ENCODE data around the gene SNAPIN.

DNA sequence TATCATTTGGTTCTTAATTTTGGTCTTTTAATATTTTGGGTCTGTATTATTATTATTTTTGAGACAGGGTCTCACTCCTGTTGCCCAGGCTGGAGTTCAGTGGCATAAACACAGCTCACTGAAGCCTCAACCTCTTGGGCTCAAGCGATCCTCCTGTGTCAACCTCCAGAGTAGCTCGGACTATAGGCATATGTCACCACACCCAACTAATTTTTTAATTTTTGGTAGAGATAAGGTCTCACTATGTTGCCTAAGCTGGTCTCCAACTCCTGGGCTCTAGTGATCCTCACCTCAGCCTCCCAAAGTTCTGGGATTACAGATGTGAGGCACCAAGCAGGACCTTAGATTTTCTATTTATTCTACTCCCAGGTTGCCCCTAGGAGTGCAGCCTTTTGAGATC lies 15.0 kb downstream of the SNAPIN start:
- TF ChIP-seq CREB1 (CRISPR knock-in tag; IDR thresholded peaks at IDR 0.05) (no peak), TCF7 (CRISPR knock-in tag; IDR thresholded peaks at IDR 0.05; ENCODE audit: low read depth) (no peak), ESRRA (CRISPR knock-in tag; IDR thresholded peaks at IDR 0.05; ENCODE audit: borderline replicate concordance) (no peak), GRHL2 (CRISPR knock-in tag; IDR thresholded peaks at IDR 0.05; ENCODE audit: insufficient replicate concordance, severe bottlenecking) (no peak), GABPB1 (CRISPR knock-in tag; IDR thresholded peaks at IDR 0.05) (no peak), TP53 (CRISPR knock-in tag; IDR thresholded peaks at IDR 0.05) (no peak), ELF4 (CRISPR knock-in tag; IDR thresholded peaks at IDR 0.05; ENCODE audit: low read depth) (no peak), NR3C1 (CRISPR knock-in tag; conservative IDR thresholded peaks at IDR 0.05; ENCODE audit: low read depth) (no peak), CBFB (CRISPR knock-in tag; IDR thresholded peaks at IDR 0.05; ENCODE audit: low read depth) (no peak)
- TF ChIP-seq, protein P1, sequence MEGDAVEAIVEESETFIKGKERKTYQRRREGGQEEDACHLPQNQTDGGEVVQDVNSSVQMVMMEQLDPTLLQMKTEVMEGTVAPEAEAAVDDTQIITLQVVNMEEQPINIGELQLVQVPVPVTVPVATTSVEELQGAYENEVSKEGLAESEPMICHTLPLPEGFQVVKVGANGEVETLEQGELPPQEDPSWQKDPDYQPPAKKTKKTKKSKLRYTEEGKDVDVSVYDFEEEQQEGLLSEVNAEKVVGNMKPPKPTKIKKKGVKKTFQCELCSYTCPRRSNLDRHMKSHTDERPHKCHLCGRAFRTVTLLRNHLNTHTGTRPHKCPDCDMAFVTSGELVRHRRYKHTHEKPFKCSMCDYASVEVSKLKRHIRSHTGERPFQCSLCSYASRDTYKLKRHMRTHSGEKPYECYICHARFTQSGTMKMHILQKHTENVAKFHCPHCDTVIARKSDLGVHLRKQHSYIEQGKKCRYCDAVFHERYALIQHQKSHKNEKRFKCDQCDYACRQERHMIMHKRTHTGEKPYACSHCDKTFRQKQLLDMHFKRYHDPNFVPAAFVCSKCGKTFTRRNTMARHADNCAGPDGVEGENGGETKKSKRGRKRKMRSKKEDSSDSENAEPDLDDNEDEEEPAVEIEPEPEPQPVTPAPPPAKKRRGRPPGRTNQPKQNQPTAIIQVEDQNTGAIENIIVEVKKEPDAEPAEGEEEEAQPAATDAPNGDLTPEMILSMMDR (IDR thresholded peaks at IDR 0.05) = no peak
- TF ChIP-seq, protein P2, sequence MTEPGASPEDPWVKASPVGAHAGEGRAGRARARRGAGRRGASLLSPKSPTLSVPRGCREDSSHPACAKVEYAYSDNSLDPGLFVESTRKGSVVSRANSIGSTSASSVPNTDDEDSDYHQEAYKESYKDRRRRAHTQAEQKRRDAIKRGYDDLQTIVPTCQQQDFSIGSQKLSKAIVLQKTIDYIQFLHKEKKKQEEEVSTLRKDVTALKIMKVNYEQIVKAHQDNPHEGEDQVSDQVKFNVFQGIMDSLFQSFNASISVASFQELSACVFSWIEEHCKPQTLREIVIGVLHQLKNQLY (CRISPR knock-in tag; IDR thresholded peaks at IDR 0.05) = no peak
- TF ChIP-seq, protein P3, sequence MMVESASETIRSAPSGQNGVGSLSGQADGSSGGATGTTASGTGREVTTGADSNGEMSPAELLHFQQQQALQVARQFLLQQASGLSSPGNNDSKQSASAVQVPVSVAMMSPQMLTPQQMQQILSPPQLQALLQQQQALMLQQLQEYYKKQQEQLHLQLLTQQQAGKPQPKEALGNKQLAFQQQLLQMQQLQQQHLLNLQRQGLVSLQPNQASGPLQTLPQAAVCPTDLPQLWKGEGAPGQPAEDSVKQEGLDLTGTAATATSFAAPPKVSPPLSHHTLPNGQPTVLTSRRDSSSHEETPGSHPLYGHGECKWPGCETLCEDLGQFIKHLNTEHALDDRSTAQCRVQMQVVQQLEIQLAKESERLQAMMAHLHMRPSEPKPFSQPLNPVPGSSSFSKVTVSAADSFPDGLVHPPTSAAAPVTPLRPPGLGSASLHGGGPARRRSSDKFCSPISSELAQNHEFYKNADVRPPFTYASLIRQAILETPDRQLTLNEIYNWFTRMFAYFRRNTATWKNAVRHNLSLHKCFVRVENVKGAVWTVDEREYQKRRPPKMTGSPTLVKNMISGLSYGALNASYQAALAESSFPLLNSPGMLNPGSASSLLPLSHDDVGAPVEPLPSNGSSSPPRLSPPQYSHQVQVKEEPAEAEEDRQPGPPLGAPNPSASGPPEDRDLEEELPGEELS (CRISPR knock-in tag; IDR thresholded peaks at IDR 0.05) = no peak
- TF ChIP-seq, protein P4, sequence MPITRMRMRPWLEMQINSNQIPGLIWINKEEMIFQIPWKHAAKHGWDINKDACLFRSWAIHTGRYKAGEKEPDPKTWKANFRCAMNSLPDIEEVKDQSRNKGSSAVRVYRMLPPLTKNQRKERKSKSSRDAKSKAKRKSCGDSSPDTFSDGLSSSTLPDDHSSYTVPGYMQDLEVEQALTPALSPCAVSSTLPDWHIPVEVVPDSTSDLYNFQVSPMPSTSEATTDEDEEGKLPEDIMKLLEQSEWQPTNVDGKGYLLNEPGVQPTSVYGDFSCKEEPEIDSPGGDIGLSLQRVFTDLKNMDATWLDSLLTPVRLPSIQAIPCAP (CRISPR knock-in tag; IDR thresholded peaks at IDR 0.05) = no peak

Data from WTC11 (cell line).